Activated CD4-positive, alpha-beta T cell treated with anti-CD3 and anti-CD28 coated beads, Interleukin-2, amount 10 ng/mL, durations not matched to agents 24 days and 14 days (primary cell): Measurements from ENCODE around the gene AKR7A2. TPM values are rescaled to one million over a fixed set of nuclear protein-coding genes. Genes with fewer than 3 reads are reported as not detected.
"Not testable (repeated sequence)": the region's sequence is repeated elsewhere in the genome, so short reads cannot be mapped to it uniquely, and the experiment has no call there.

ENCODE experiments used
- DNase-seq: peaks from one replicate; pipeline ENCODE4 v3.0.0; 2022
- H3K27ac Mint-ChIP-seq: one replicate; pipeline ENCODE4 v1.8.0; 2022; ENCODE audit warnings: mild to moderate bottlenecking, mixed read lengths
- H3K27me3 Mint-ChIP-seq: one replicate; pipeline ENCODE4 v1.8.0; 2022; ENCODE audit warnings: mixed read lengths
- H3K36me3 Mint-ChIP-seq: one replicate; pipeline ENCODE4 v1.8.0; 2022; ENCODE audit warnings: low read depth, mild to moderate bottlenecking, mixed read lengths
- H3K4me1 Mint-ChIP-seq: one replicate; pipeline ENCODE4 v1.8.0; 2021; ENCODE audit warnings: mixed read lengths
- H3K4me3 Mint-ChIP-seq: one replicate; pipeline ENCODE4 v1.8.0; 2022; ENCODE audit warnings: mild to moderate bottlenecking, moderate library complexity, mixed read lengths
- H3K9me3 Mint-ChIP-seq: one replicate; pipeline ENCODE4 v1.8.0; 2021; ENCODE audit warnings: mixed read lengths
- intact Hi-C: fragments of 100-400 bp; cut with micrococcal nuclease; formaldehyde crosslinking; loops from one replicate; pipeline ENCODE4 v1.15.1; 2023
- total RNA-seq: library from RNA; stranded (reverse); gene quantifications from 2 replicates; pipeline ENCODE4 v1.2.3, GENCODE V29; 2022

Gene AKR7A2
- total RNA-seq, 1 donor from 2014 or later: 35.4 TPM

GRCh38 chr1:19311503-19311930 lies 427 bp downstream of the AKR7A2 start:
- intact Hi-C loops: loop anchor here (1.0 kb wide), 1 partner anchor 173 kb away; no protein-coding TSS in a partner anchor
- Mint-ChIP-seq H3K9me3 (no peaks in the 10 kb centered on the region), H3K36me3 (peaks cover 9% of the 10 kb centered on the region), H3K4me3 (peak overlapping the region; percentile 92), H3K27me3 (no peaks in the 10 kb centered on the region), H3K4me1 (peaks cover 35% of the 10 kb centered on the region), H3K27ac (peak overlapping the region; percentile 89)
- DNase-seq: no peak

GRCh38 chr1:19310720-19311502 lies 1.0 kb downstream of the AKR7A2 start:
- peaks cover 30% of the 10 kb centered on the region for H3K4me1 Mint-ChIP-seq
- H3K27ac Mint-ChIP-seq: peak overlapping the region; percentile 89
- peak overlapping the region; percentile 92 for H3K4me3 Mint-ChIP-seq
- peaks cover 9% of the 10 kb centered on the region for H3K36me3 Mint-ChIP-seq
- intact Hi-C loops: loop anchor here (1.0 kb wide), 1 partner anchor 173 kb away; no protein-coding TSS in a partner anchor
- no peaks in the 10 kb centered on the region for H3K9me3 Mint-ChIP-seq
- DNase-seq: peak; percentile 56
- no peaks in the 10 kb centered on the region for H3K27me3 Mint-ChIP-seq

GRCh38 chr1:19310061-19310460 lies 1.9 kb downstream of the AKR7A2 start:
- H3K27me3 Mint-ChIP-seq: no peaks in the 10 kb centered on the region
- peak overlapping the region; percentile 15 for H3K4me3 Mint-ChIP-seq
- peak; percentile 52 for DNase-seq
- no peaks in the 10 kb centered on the region for H3K9me3 Mint-ChIP-seq
- H3K4me1 Mint-ChIP-seq: peaks cover 24% of the 10 kb centered on the region
- intact Hi-C loops: no loop called here
- no peak overlapping the region for H3K27ac Mint-ChIP-seq
- H3K36me3 Mint-ChIP-seq: peaks cover 14% of the 10 kb centered on the region

- peaks cover 19% of the 10 kb centered on the region for H3K36me3 Mint-ChIP-seq
- H3K4me3 Mint-ChIP-seq: no peak overlapping the region
- no peaks in the 10 kb centered on the region for H3K27me3 Mint-ChIP-seq
- intact Hi-C loops: no loop called here
- H3K4me1 Mint-ChIP-seq: peaks cover 20% of the 10 kb centered on the region
- H3K27ac Mint-ChIP-seq: no peak overlapping the region
- H3K9me3 Mint-ChIP-seq: no peaks in the 10 kb centered on the region
- peak; percentile 49 for DNase-seq
These were observed 2.7 kb downstream of the AKR7A2 start for GRCh38 chr1:19309123-19309813.

- Mint-ChIP-seq H3K27ac (no peak overlapping the region), H3K36me3 (peaks cover 23% of the 10 kb centered on the region), H3K4me3 (no peak overlapping the region), H3K27me3 (no peaks in the 10 kb centered on the region), H3K9me3 (no peaks in the 10 kb centered on the region), H3K4me1 (peaks cover 18% of the 10 kb centered on the region)
- peak; percentile 48 for DNase-seq
- intact Hi-C loops: no loop called here
These were observed 3.4 kb downstream of the AKR7A2 start for GRCh38 chr1:19308509-19308907.

GRCh38 chr1:19307794-19308508 lies 4.0 kb downstream of the AKR7A2 start:
- H3K36me3 Mint-ChIP-seq: peaks cover 27% of the 10 kb centered on the region
- H3K27me3 Mint-ChIP-seq: no peaks in the 10 kb centered on the region
- H3K4me1 Mint-ChIP-seq: peaks cover 13% of the 10 kb centered on the region
- H3K4me3 Mint-ChIP-seq: no peak overlapping the region
- H3K9me3 Mint-ChIP-seq: no peaks in the 10 kb centered on the region
- peak; percentile 53 for DNase-seq
- H3K27ac Mint-ChIP-seq: no peak overlapping the region
- intact Hi-C loops: no loop called here

GRCh38 chr1:19306941-19307340 lies 5.0 kb downstream of the AKR7A2 start:
- no peak overlapping the region for H3K27ac Mint-ChIP-seq
- intact Hi-C loops: no loop called here
- H3K27me3 Mint-ChIP-seq: no peaks in the 10 kb centered on the region
- H3K4me3 Mint-ChIP-seq: no peak overlapping the region
- peaks cover 11% of the 10 kb centered on the region for H3K4me1 Mint-ChIP-seq
- H3K36me3 Mint-ChIP-seq: peaks cover 31% of the 10 kb centered on the region
- H3K9me3 Mint-ChIP-seq: no peaks in the 10 kb centered on the region
- peak; percentile 53 for DNase-seq

GRCh38 chr1:19305880-19306279 lies 6.1 kb downstream of the AKR7A2 start:
- Mint-ChIP-seq H3K9me3 (no peaks in the 10 kb centered on the region), H3K4me1 (peaks cover 6% of the 10 kb centered on the region), H3K27me3 (no peaks in the 10 kb centered on the region), H3K36me3 (peaks cover 30% of the 10 kb centered on the region), H3K27ac (no peak overlapping the region), H3K4me3 (no peak overlapping the region)
- DNase-seq: peak; percentile 51
- intact Hi-C loops: no loop called here

GRCh38 chr1:19304081-19304480 lies 7.9 kb downstream of the AKR7A2 start:
- H3K27me3 Mint-ChIP-seq, H3K4me3 Mint-ChIP-seq, DNase-seq, H3K4me1 Mint-ChIP-seq, H3K27ac Mint-ChIP-seq, intact Hi-C loops, H3K9me3 Mint-ChIP-seq: not testable (repeated sequence)
- peaks cover 30% of the 10 kb centered on the region for H3K36me3 Mint-ChIP-seq

GRCh38 chr1:19300211-19300610 lies 11.7 kb downstream of the AKR7A2 start:
- no peaks in the 10 kb centered on the region for H3K27me3 Mint-ChIP-seq
- intact Hi-C loops: no loop called here
- H3K27ac Mint-ChIP-seq: no peak overlapping the region
- no peak overlapping the region for H3K4me3 Mint-ChIP-seq
- H3K9me3 Mint-ChIP-seq: peaks cover 16% of the 10 kb centered on the region
- no peak for DNase-seq
- no peaks in the 10 kb centered on the region for H3K4me1 Mint-ChIP-seq
- peaks cover 33% of the 10 kb centered on the region for H3K36me3 Mint-ChIP-seq

- no peak for DNase-seq
- peaks cover 24% of the 10 kb centered on the region for H3K9me3 Mint-ChIP-seq
- peaks cover 26% of the 10 kb centered on the region for H3K36me3 Mint-ChIP-seq
- H3K4me1 Mint-ChIP-seq: no peaks in the 10 kb centered on the region
- H3K27me3 Mint-ChIP-seq: peaks cover 2% of the 10 kb centered on the region
- intact Hi-C loops: no loop called here
- H3K4me3 Mint-ChIP-seq: no peak overlapping the region
- H3K27ac Mint-ChIP-seq: no peak overlapping the region
These were observed 17.3 kb downstream of the AKR7A2 start for GRCh38 chr1:19294638-19295037.

GRCh38 chr1:19289244-19289643 lies 22.7 kb downstream of the AKR7A2 start:
- no peak for DNase-seq
- H3K4me1 Mint-ChIP-seq: peaks cover 2% of the 10 kb centered on the region

GRCh38 chr1:19288324-19289241 lies 23.4 kb downstream of the AKR7A2 start, which contains the start of gene AKR7A3:
TSS of gene AKR7A3 (minus strand) at chr1:19288770. CDS start at chr1:19288709, 61 bp downstream.
- not testable (repeated sequence) for H3K9me3 Mint-ChIP-seq
- H3K27me3 Mint-ChIP-seq: peaks cover 10% of the 10 kb centered on the region

More at GRCh38 chr1:19289244-19289643, 22.7 kb downstream of the AKR7A2 start:
- Mint-ChIP-seq H3K9me3 (peaks cover 1% of the 10 kb centered on the region), H3K36me3 (peaks cover 6% of the 10 kb centered on the region), H3K27ac (no peak overlapping the region), H3K4me3 (peak overlapping the region; percentile 43), H3K27me3 (peaks cover 10% of the 10 kb centered on the region)
- intact Hi-C loops: no loop called here

More at GRCh38 chr1:19288324-19289241, 23.4 kb downstream of the AKR7A2 start, which contains the start of gene AKR7A3:
- H3K36me3 Mint-ChIP-seq, H3K4me1 Mint-ChIP-seq, intact Hi-C loops: not testable (repeated sequence)
- DNase-seq: peak; percentile 85
- Mint-ChIP-seq H3K27ac (peak within 1 kb of the TSS; percentile 12), H3K4me3 (peak within 1 kb of the TSS; percentile 43)
